ENCODE results near the gene MPDZ.
"Not testable (repeated sequence)": the region's sequence is repeated elsewhere in the genome, so short reads cannot be mapped to it uniquely, and the experiment has no call there.

MPDZ gene

GRCh38 chr9:13239660-13240059 is 39.8 kb downstream of the MPDZ start:
- TF ChIP-seq, protein P1, sequence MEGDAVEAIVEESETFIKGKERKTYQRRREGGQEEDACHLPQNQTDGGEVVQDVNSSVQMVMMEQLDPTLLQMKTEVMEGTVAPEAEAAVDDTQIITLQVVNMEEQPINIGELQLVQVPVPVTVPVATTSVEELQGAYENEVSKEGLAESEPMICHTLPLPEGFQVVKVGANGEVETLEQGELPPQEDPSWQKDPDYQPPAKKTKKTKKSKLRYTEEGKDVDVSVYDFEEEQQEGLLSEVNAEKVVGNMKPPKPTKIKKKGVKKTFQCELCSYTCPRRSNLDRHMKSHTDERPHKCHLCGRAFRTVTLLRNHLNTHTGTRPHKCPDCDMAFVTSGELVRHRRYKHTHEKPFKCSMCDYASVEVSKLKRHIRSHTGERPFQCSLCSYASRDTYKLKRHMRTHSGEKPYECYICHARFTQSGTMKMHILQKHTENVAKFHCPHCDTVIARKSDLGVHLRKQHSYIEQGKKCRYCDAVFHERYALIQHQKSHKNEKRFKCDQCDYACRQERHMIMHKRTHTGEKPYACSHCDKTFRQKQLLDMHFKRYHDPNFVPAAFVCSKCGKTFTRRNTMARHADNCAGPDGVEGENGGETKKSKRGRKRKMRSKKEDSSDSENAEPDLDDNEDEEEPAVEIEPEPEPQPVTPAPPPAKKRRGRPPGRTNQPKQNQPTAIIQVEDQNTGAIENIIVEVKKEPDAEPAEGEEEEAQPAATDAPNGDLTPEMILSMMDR (IDR thresholded peaks at IDR 0.05; ENCODE audit: extremely low read depth, missing control alignments) = no peak
- no peak for DNase-seq (ENCODE audit: low spot score)

- DNase-seq (ENCODE audit: low spot score) = no peak
Measured at GRCh38 chr9:13239208-13239607, 40.3 kb downstream of the MPDZ start.

DNA sequence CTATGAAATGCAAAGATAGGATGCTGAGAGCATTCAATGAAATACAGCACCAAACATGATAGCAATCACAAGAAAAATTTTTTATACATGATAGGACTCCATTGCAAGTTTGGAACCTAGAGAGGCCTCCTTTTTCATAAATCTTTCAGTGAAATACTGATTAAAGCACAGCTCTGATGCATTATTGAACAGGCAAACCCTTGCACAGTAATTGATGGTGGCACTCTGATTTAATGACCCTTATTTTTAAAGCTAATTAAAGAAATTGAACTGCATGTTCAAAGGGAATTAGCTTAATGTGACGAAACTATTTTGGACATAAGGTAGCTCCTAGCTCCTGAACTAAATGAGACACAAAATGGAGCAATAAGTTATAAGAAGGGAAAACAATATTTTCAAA is 44.6 kb downstream of the MPDZ start:
- TF ChIP-seq, protein P1 (IDR thresholded peaks at IDR 0.05; ENCODE audit: extremely low read depth, missing control alignments) = no peak
- DNase-seq (ENCODE audit: low spot score) = no peak

More at GRCh38 chr9:13239208-13239607, 40.3 kb downstream of the MPDZ start:
- TF ChIP-seq, protein P1 (IDR thresholded peaks at IDR 0.05; ENCODE audit: extremely low read depth, missing control alignments) = no peak

- DNase-seq (ENCODE audit: low spot score) = no peak
- TF ChIP-seq, protein P1 (IDR thresholded peaks at IDR 0.05; ENCODE audit: extremely low read depth, missing control alignments) = no peak
Measured at GRCh38 chr9:13228431-13228830, 51.1 kb downstream of the MPDZ start.

DNA sequence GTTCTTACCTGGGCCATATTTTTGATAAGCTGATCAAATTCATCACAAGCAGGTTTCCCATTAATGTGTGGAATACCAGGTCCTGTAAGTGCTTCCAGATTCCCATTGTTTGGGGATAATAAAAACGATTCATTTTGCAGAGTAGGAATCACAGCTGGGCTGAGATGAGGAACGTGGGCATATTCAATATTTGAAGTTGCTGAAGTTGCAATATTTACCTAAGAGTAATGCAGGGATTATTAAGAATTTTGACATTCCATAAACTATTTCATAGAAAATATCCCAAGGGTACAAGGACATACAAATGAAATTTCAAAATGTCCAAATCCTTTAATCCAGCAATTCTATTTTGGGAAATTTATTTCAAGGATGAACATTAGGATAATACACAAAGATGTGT is 55.1 kb downstream of the MPDZ start:
- DNase-seq (ENCODE audit: low spot score) = no peak
- TF ChIP-seq, protein P1 (IDR thresholded peaks at IDR 0.05; ENCODE audit: extremely low read depth, missing control alignments) = no peak

- not testable (repeated sequence) for DNase-seq (ENCODE audit: low spot score)
Measured at GRCh38 chr9:13222733-13223132, 56.8 kb downstream of the MPDZ start.

DNA sequence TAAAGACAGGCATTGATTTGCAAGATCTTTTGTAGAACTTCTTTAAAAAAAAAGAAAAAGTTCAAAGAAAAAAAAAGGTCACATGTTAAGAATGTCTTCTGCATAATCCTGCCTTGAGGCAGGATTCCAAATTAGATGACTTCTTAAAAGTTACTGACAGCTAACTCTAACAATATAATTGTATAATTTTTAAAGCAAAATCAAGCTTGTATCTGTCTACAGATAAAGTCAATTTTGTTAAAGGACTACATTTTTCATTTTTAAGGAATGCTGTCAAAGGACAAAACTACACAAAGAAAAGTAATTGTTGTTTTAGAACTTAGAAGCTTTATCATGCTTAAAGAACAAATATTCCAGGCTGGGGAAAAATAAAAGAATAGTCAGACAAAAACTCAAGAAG is 57.8 kb downstream of the MPDZ start:
- TF ChIP-seq, protein P1 (IDR thresholded peaks at IDR 0.05; ENCODE audit: extremely low read depth, missing control alignments) = no peak

GRCh38 chr9:13220837-13221236 is 58.7 kb downstream of the MPDZ start:
- TF ChIP-seq, protein P1 (IDR thresholded peaks at IDR 0.05; ENCODE audit: extremely low read depth, missing control alignments) = no peak
- no peak for DNase-seq (ENCODE audit: low spot score)

More for the DNA sequence above, 57.8 kb downstream of the MPDZ start:
- DNase-seq (ENCODE audit: low spot score) = no peak
